Body of pancreas (tissue), 4 donors: Measurements from ENCODE around the gene FBXO22.
"Not testable (repeated sequence)": the region's sequence is repeated elsewhere in the genome, so short reads cannot be mapped to it uniquely, and the experiment has no call there.

Experiments used
- CTCF ChIP-seq, 7 experiments: fragments of 450-650 bp in 4 of 7; fragments of 200-600 bp in 3 of 7; sonication (generic) in 3 of 7; IDR thresholded peaks; one replicate each; pipeline ENCODE4 v1.5.1; 2016 to 2019; ENCODE audit warnings: antibody characterized with exemption in 7 of 7
- POLR2A ChIP-seq, 3 donors: fragments of 450-650 bp; IDR thresholded peaks; one replicate each; pipeline ENCODE4 v1.6.1; 2016; ENCODE audit warnings: antibody characterized with exemption in 3 of 3, mild to moderate bottlenecking in 2 of 3

- TF ChIP-seq CTCF, POLR2A (IDR thresholded peaks at IDR 0.05): not testable (repeated sequence)
Measured at GRCh38 chr15:75910355-75910754, 6.7 kb downstream of the FBXO22 start.
